ENCODE measurements around the gene KIF3C. TPM values are rescaled to one million over a fixed set of nuclear protein-coding genes. Genes with fewer than 3 reads are reported as not detected.

KIF3C gene
- total and polyA plus RNA-seq, 2 donors (not counting 3 experiments of a cell fraction or from before 2014, with no cell fraction given), result 11.4 to 40.7 TPM

DNA sequence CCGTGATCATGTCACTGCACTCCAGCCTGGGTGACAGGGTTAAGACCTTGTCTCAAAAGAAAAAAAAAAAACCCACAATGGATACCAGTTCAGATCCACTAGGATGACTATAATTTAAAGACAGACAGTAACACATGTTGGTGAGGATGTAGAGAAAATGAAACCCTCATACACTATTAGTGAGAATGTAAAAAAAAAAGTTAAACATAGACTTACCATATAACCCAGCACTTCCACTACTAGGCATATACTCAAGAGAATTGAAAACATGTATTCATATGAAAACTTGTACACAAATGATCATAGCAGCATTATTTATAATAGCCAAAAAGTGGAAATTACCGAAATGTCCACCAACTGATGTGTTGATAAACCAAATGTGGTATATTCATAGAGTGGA, 48.7 kb downstream of the KIF3C start:
- Histone ChIP-seq H3K4me1 (ENCODE audit: control insufficient read depth, extremely low read depth, insufficient read depth, low read length) (peaks cover 3% of the 10 kb centered on the region), H4K20me1 (replicated peaks; ENCODE audit: control insufficient read depth, extremely low read depth, insufficient read depth, low read length) (no peaks in the 10 kb centered on the region), H3K36me3 (ENCODE audit: control insufficient read depth in 2 of 2, extremely low read depth in 1 of 2, insufficient read depth in 2 of 2, low read length in 2 of 2) (peaks cover 0 to 9% of the 10 kb centered on the region in 2 experiments), H3K27me3 (ENCODE audit: control insufficient read depth in 2 of 2, insufficient read depth in 2 of 2, low read length in 2 of 2) (no peaks in the 10 kb centered on the region), H3K9me3 (replicated peaks; ENCODE audit: control insufficient read depth, insufficient read depth, low read length) (no peaks in the 10 kb centered on the region), H2AFZ (ENCODE audit: low read depth, low read length) (no peak overlapping the region), H3K9me1 (replicated peaks; ENCODE audit: control insufficient read depth, extremely low read depth, insufficient read depth, low read length) (no peaks in the 10 kb centered on the region), H3K4me3 (replicated peaks in 1 of 3; ENCODE audit: insufficient read depth in 1 of 3, low read depth in 1 of 3, low read length in 3 of 3) (no peak overlapping the region), H3K79me2 (ENCODE audit: control insufficient read depth, insufficient read depth, low read length) (no peaks in the 10 kb centered on the region), H3K9ac (replicated peaks; ENCODE audit: extremely low read depth, insufficient read depth, low read length) (no peak overlapping the region), H3K27ac (ENCODE audit: insufficient read depth, low read depth, low read length) (no peak overlapping the region), H3K4me2 (ENCODE audit: insufficient read depth, low read length) (no peak overlapping the region)
- no peak for FAIRE-seq
- intact Hi-C loops (cut with micrococcal nuclease) (loop anchor here (10.0 kb wide), 1 partner anchor 59 kb away; the partner anchor contains the start of gene ASXL2), dilution Hi-C loops (cut with MboI; ENCODE audit: extremely low pct_ligation_motif_present, low sequenced_read_pairs) (no loop called here)
- ChIA-PET POLR2A (no interaction called here), CTCF (no interaction called here)
- no peak for DNase-seq (ENCODE audit: low read depth, low spot score)
- BruUV-seq (replicated peaks), result no TSS peak
- no peak for TF ChIP-seq JUN (IDR thresholded peaks at IDR 0.05; ENCODE audit: borderline replicate concordance, insufficient read depth, insufficient read length, low read depth)
- TF ChIP-seq POLR2A (IDR thresholded peaks at IDR 0.05; ENCODE audit: low read depth, low read length), result no peak
- no peak for TF ChIP-seq MYC (IDR thresholded peaks at IDR 0.05; ENCODE audit: low read depth, low read length)
- no peak for TF ChIP-seq FOS (IDR thresholded peaks at IDR 0.05; ENCODE audit: borderline replicate concordance, insufficient read depth, low read length)
- TF ChIP-seq, protein P1, sequence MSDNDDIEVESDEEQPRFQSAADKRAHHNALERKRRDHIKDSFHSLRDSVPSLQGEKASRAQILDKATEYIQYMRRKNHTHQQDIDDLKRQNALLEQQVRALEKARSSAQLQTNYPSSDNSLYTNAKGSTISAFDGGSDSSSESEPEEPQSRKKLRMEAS (IDR thresholded peaks at IDR 0.05; ENCODE audit: insufficient read depth, insufficient read length), result no peak
- TF ChIP-seq, protein P2, sequence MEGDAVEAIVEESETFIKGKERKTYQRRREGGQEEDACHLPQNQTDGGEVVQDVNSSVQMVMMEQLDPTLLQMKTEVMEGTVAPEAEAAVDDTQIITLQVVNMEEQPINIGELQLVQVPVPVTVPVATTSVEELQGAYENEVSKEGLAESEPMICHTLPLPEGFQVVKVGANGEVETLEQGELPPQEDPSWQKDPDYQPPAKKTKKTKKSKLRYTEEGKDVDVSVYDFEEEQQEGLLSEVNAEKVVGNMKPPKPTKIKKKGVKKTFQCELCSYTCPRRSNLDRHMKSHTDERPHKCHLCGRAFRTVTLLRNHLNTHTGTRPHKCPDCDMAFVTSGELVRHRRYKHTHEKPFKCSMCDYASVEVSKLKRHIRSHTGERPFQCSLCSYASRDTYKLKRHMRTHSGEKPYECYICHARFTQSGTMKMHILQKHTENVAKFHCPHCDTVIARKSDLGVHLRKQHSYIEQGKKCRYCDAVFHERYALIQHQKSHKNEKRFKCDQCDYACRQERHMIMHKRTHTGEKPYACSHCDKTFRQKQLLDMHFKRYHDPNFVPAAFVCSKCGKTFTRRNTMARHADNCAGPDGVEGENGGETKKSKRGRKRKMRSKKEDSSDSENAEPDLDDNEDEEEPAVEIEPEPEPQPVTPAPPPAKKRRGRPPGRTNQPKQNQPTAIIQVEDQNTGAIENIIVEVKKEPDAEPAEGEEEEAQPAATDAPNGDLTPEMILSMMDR (IDR thresholded peaks at IDR 0.05; ENCODE audit: extremely low read depth in 1 of 2, insufficient read depth in 1 of 2, low read depth in 1 of 2, low read length in 2 of 2), result no peak
- TF ChIP-seq POLR2AphosphoS5 (IDR thresholded peaks at IDR 0.05; ENCODE audit: insufficient read depth, low read depth, low read length), result no peak
- no peak for TF ChIP-seq GATA2 (IDR thresholded peaks at IDR 0.05; ENCODE audit: insufficient read depth, insufficient read length, low read depth, low read length)
- TF ChIP-seq EZH2 (IDR thresholded peaks at IDR 0.05; ENCODE audit: borderline replicate concordance, low read depth, low read length, severe bottlenecking), result no peak

Measured in endothelial cell of umbilical vein (primary cell).